GM18526 (cell line): ENCODE measurements around the gene PHOSPHO2.

ENCODE experiments used
- POLR2A ChIP-seq: IDR thresholded peaks from 3 replicates; pipeline ENCODE4 v1.6.1; 2011; ENCODE audit not compliant: insufficient read length; ENCODE audit errors: extremely low read depth

PHOSPHO2 gene

GRCh38 chr2:169673106-169673505 lies 21.2 kb upstream of the PHOSPHO2 start:
- TF ChIP-seq POLR2A, result no peak

- no peak for TF ChIP-seq POLR2A
Measured at GRCh38 chr2:169673921-169674320, 20.3 kb upstream of the PHOSPHO2 start.

DNA sequence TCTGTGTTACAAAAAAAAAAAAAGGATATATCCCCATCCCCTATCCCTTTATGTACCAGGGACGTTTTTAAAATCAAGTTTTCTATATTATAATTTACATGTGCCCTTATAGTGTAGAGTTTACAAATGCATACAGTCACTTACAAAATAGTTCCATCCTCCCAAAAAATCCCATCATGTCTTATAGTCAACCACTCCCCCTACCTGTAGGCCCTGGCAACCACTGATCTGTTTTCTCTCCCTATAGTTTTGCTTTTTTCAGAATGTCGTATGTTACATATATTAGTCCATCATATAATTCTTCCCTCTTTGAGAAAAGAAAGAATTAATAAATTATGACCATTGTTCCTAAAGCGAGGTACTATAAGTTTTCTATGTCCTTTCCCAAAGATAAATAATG lies 17.9 kb upstream of the PHOSPHO2 start:
- no peak for TF ChIP-seq POLR2A

GRCh38 chr2:169676850-169677249 lies 17.4 kb upstream of the PHOSPHO2 start:
- no peak for TF ChIP-seq POLR2A

GRCh38 chr2:169683054-169683424 lies 11.2 kb upstream of the PHOSPHO2 start:
- TF ChIP-seq POLR2A, result no peak

GRCh38 chr2:169683425-169684134 lies 10.7 kb upstream of the PHOSPHO2 start:
- TF ChIP-seq POLR2A, result no peak

GRCh38 chr2:169684135-169684565 lies 10.1 kb upstream of the PHOSPHO2 start:
- no peak for TF ChIP-seq POLR2A

DNA sequence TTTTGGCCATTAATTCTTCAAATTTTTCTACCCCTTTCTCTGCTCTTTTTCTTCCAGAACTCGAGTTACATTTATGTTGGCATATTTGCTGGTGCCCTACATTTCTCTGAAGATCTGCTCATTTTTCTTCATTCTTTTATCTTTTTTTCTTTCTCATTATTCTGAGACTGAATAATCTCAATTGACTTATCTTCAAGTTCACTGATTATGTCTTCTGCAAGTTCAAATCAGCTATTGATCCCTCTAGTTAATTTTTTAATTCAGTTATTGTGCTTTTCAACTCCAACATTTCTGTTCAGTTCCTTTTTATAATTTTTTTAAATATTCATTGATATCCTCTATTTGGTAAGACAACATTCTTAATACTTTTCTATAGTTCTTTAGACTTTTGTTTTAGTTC lies 3.3 kb upstream of the PHOSPHO2 start:
- no peak for TF ChIP-seq POLR2A

DNA sequence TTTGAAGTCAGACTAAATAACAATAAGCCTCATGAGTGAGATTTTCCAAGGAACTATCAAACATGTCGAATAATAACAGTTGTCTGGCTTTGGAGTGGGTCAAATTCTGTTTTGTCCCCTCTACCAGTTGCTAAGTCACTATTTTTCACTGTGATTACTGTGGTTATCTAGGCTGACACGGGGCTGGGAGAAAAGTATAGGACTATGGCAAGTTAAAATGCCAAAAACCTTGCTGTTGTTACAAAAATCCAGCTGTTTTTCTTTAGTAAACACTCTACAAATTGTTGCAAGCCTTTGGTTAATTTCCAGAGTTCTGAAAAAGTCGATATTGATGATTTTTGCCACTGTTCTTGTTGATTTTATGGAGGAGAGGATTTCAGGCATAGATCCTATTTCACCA lies 1.6 kb upstream of the PHOSPHO2 start:
- no peak for TF ChIP-seq POLR2A

DNA sequence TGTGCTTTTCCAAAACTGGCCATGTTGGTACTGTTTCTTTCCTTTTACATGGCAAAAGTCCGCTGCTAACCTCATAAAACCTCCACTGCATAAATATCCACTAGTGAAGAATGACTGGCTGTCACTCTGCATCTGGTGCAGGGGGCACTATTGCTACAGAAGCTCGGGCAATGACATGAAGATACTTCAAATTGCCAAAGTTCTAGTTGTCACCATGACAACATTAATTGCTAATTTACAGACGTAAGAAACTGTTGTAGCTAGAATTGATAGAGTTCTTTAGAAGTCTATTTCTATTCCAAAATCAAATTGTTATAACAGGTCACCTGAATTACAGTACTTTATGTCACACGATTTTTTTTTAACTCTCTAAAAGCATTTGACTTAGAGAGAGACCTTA lies 909 bp upstream of the PHOSPHO2 start:
- no peak for TF ChIP-seq POLR2A

DNA sequence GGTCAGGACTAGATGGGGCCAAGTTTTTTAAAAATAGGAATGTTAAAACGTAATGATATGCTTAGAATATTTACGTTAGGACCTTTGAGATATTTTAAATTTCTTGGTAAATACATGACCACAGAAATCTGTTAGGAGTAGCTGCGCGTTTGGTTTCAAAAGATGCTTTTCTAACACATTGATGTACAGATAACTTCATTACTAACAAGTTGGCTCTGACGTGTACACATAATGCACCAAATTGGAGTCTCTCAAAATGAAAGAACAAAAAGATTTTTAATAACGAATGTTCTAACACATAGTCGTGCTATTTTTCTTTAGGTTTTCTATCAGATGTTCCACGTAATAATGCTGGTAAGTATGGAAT lies 608 bp downstream of the PHOSPHO2 start:
- no peak for TF ChIP-seq POLR2A

DNA sequence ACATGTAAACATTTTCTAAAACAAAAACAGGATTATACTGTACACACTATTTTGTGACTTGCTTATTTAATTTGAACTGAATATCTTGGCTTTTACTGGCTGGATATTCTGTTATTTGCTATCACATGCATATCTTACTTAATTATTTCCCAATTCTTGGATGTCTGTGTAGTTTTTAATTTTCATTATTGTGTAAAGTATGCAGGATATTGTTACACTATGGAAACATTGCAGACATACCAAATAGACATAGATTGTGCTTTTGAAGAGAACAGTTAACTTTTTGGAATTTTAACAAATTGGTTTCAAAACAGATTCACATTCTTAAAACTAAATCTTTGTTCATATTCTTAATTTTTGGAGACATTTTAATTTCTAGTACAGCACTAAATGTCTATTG lies 2.1 kb downstream of the PHOSPHO2 start:
- no peak for TF ChIP-seq POLR2A

GRCh38 chr2:169702996-169703395 lies 8.7 kb downstream of the PHOSPHO2 start:
- TF ChIP-seq POLR2A, result no peak

GRCh38 chr2:169704160-169704708 lies 10.0 kb downstream of the PHOSPHO2 start:
- TF ChIP-seq POLR2A, result no peak

- TF ChIP-seq POLR2A, result no peak
Measured at GRCh38 chr2:169705927-169706326, 11.7 kb downstream of the PHOSPHO2 start.

DNA sequence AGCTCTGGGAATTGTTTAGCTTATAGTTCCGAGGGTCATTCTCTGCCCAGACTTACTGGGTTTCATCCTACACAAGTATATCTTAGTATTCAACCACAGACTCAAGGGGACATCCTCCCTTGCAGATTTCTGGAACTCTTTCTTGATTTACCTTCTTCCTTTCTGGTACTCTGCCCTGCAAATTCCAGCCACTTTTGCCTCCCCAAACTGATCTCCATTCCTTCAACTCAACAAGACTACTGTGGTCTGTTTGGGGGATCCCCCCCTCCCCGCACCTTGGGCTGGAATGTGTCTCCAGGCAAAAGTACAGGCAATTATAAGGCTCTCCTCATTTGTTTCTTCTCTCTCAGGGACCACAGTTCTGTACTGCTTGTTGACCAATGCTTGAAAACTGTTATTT lies 13.4 kb downstream of the PHOSPHO2 start:
- no peak for TF ChIP-seq POLR2A

GRCh38 chr2:169709331-169709730 lies 15.1 kb downstream of the PHOSPHO2 start:
- TF ChIP-seq POLR2A, result no peak
